ENCODE measurements around the gene TDRD9.

The TDRD9 gene

DNA sequence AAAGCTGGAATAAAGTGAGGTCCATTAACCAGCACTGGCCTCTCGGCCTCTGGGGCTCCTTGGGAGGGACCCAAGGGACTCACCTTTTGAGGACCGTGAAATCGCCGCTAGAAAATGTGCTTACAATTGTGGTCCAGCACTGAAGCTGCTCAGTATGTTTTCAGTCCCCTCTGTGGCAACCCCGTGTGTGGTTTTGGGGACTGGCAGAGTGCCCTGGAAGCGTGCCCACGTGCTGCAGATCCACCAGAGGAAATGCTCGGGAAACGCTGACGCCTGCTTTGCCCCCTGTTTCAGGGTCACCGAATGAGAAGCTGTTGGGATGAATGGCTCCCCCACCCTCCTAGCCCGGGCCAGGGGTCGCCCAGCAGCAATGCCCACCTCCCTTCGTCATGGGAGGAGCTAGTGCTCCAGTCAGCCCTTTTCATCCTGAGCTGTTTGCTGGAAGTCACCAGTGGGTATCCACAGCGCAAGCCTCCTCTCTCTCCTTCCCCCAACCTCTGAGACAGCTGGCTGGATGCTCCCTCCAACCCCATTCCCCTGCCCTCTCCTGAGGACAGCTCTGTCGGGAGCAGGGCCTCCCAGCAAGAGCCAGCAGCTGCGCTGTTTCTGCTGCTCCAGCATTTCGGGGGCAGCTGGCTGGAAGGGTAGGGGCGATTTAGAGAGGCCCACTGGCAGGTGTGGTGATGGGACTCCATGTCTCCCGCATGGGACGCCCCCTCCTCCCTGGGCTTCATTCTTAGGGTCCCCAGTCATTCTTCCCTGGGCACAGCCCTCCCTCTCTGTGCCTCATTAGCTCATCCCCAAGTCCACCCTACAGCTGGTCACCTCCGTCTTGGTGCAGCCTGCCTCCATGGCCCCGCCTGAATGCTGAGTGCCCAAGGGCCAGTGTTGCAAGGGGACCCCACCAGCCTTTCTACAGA, 47.6 kb upstream of the TDRD9 start:
- DNase-seq = no peak
- Histone ChIP-seq H3K79me2 (ENCODE audit: control insufficient read depth, insufficient read depth, low read length, poor library complexity) (no peaks in the 10 kb centered on the region), H3K36me3 (ENCODE audit: control insufficient read depth in 1 of 2, insufficient read depth in 2 of 2, low read length in 2 of 2) (no peaks in the 10 kb centered on the region), H3K27ac (ENCODE audit: low read depth, low read length) (no peak overlapping the region), H2BK5ac (ENCODE audit: low read depth, low read length, poor library complexity) (no peak overlapping the region), H3K4me2 (ENCODE audit: low read length) (no peak overlapping the region), H3K23ac (ENCODE audit: low read length) (no peak overlapping the region), H3K79me1 (ENCODE audit: low read length) (no peaks in the 10 kb centered on the region), H3K27me3 (ENCODE audit: insufficient read depth, low read length) (no peaks in the 10 kb centered on the region), H2AK5ac (ENCODE audit: low read length) (no peak overlapping the region), H2BK12ac (ENCODE audit: low read length) (no peak overlapping the region), H4K91ac (ENCODE audit: low read depth, low read length) (no peak overlapping the region), H3K9me3 (ENCODE audit: insufficient read depth, low read depth, low read length) (no peaks in the 10 kb centered on the region), H3K18ac (ENCODE audit: low read length) (no peak overlapping the region), H3K4me3 (ENCODE audit: low read depth, low read length) (no peak overlapping the region), H2AFZ (ENCODE audit: insufficient read depth, low read length, poor library complexity) (no peak overlapping the region), H4K8ac (ENCODE audit: low read depth, low read length) (no peak overlapping the region), H3K4ac (ENCODE audit: low read depth, low read length) (no peak overlapping the region), H4K12ac (ENCODE audit: low read depth, low read length) (no peak overlapping the region), H2BK120ac (ENCODE audit: insufficient read depth, low read length, poor library complexity) (no peak overlapping the region), H3K4me1 (ENCODE audit: control insufficient read depth in 1 of 2, insufficient read depth in 2 of 2, low read length in 2 of 2) (no peaks in the 10 kb centered on the region), H3K14ac (ENCODE audit: low read length) (no peak overlapping the region), H3K9ac (ENCODE audit: low read length) (no peak overlapping the region)
- no CpG with 5 or more reads among the region's 23 CpGs for WGBS (ENCODE audit: extremely low coverage, insufficient coverage, insufficient read length)

DNA sequence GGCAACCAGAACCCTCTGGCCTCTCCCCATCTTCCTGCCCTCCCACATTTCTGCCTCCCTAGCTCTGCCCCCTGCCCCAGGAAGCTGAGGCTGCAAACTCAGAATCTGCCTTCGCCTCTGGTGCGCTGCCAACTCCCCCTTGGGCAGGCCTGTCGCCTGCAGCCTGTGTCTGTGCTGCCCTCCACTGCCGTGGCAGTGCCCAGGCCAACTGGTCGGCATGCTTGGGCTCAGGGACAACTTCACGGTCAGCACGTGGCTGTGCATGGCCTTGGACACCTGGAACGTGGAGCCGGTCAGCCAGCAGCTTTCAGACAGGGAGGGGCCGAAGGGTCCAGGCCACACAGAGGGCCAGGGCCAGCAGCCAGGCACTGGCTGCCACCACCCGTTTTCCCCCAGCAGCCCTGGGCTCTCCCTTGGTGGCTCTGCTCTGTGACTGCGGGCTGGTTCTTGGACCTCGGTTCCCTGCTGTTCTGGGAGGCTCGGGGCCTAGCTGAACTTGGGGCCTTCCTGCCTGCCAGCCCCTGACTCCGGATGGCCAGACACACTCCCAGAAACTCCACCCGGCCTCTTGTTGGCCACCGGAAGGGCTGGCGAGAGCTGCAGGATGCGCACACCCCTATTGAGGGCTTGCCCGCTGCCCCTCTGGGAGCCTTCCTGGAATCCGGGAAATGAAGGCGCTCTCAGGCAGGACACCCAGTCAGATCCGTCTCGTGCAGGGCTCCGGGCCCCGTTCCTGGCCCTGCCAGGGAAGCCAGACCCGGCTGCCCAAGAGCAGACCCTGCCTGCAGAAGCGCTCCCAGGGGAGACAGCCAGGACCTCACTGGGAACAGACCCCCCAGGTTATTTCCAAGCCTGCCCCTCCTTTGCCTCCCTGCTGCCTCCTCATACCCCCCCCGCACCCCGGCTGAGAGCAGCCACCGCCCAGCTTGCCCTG, 46.7 kb upstream of the TDRD9 start:
- peak overlapping the region; percentile 8 for H2AFZ ChIP-seq (ENCODE audit: insufficient read depth, low read length, poor library complexity)
- no peak overlapping the region for H2BK120ac ChIP-seq (ENCODE audit: insufficient read depth, low read length, poor library complexity)
- no peak overlapping the region for H3K9ac ChIP-seq (ENCODE audit: low read length)
- no peak overlapping the region for H3K4ac ChIP-seq (ENCODE audit: low read depth, low read length)
- no peaks in the 10 kb centered on the region for H3K27me3 ChIP-seq (ENCODE audit: insufficient read depth, low read length)
- DNase-seq = no peak
- H3K4me2 ChIP-seq (ENCODE audit: low read length) = no peak overlapping the region
- no peaks in the 10 kb centered on the region for H3K9me3 ChIP-seq (ENCODE audit: insufficient read depth, low read depth, low read length)
- H4K91ac ChIP-seq (ENCODE audit: low read depth, low read length) = no peak overlapping the region
- no peak overlapping the region for H3K14ac ChIP-seq (ENCODE audit: low read length)
- no peak overlapping the region for H4K8ac ChIP-seq (ENCODE audit: low read depth, low read length)
- no peak overlapping the region for H3K18ac ChIP-seq (ENCODE audit: low read length)
- no CpG with 5 or more reads among the region's 31 CpGs for WGBS (ENCODE audit: extremely low coverage, insufficient coverage, insufficient read length)
- H3K79me1 ChIP-seq (ENCODE audit: low read length) = no peaks in the 10 kb centered on the region
- no peak overlapping the region for H2BK5ac ChIP-seq (ENCODE audit: low read depth, low read length, poor library complexity)
- H2BK12ac ChIP-seq (ENCODE audit: low read length) = no peak overlapping the region
- H3K27ac ChIP-seq (ENCODE audit: low read depth, low read length) = no peak overlapping the region
- peaks cover 0 to 2% of the 10 kb centered on the region in 2 experiments for H3K4me1 ChIP-seq (ENCODE audit: control insufficient read depth in 1 of 2, insufficient read depth in 2 of 2, low read length in 2 of 2)
- no peak overlapping the region for H4K12ac ChIP-seq (ENCODE audit: low read depth, low read length)
- H3K4me3 ChIP-seq (ENCODE audit: low read depth, low read length) = peak overlapping the region; percentile 10
- H3K23ac ChIP-seq (ENCODE audit: low read length) = no peak overlapping the region
- H3K36me3 ChIP-seq (ENCODE audit: control insufficient read depth in 1 of 2, insufficient read depth in 2 of 2, low read length in 2 of 2) = no peaks in the 10 kb centered on the region
- no peak overlapping the region for H2AK5ac ChIP-seq (ENCODE audit: low read length)
- no peaks in the 10 kb centered on the region for H3K79me2 ChIP-seq (ENCODE audit: control insufficient read depth, insufficient read depth, low read length, poor library complexity)

DNA sequence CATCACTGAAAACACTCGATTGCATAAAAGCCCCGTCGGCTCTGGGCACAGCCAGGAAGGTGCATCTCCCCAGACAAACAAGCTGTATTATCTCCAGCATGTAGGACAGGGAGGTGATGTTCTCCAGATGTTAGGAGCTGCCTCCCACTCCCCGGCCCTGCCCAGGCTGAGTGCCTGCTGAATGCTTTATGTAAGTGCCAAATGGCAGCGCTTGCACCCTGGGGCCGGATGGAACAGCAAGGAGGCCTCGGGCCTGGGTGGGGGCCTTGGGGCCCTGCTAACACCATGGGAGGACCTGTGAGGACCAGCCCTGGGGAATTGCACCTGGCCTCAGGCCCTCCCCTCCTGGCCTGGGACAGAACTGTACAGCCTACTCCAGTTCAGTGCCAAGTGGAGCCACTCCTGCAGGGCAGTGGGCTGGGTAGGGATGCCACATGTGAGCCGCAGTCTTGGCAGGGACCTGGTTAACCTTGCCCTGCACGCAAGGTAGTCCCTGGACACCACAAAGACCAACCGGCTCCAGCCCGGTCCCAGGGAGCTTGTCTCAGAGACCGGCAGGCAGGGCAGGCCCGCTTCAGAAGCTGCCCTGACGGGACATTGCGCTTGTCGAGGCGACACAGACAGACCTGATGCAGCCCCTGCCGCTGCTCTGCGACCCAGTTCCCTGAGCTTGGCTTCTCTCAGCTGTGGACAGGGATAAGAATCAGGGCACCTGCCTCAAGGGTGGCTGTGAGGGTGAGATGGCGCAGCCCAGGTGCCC, 45.6 kb upstream of the TDRD9 start:
- no peak overlapping the region for H2AFZ ChIP-seq (ENCODE audit: insufficient read depth, low read length, poor library complexity)
- H2BK5ac ChIP-seq (ENCODE audit: low read depth, low read length, poor library complexity) = no peak overlapping the region
- H3K23ac ChIP-seq (ENCODE audit: low read length) = no peak overlapping the region
- no peak overlapping the region for H2AK5ac ChIP-seq (ENCODE audit: low read length)
- H3K79me1 ChIP-seq (ENCODE audit: low read length) = no peaks in the 10 kb centered on the region
- no peak overlapping the region for H3K18ac ChIP-seq (ENCODE audit: low read length)
- no peaks in the 10 kb centered on the region for H3K36me3 ChIP-seq (ENCODE audit: control insufficient read depth in 1 of 2, insufficient read depth in 2 of 2, low read length in 2 of 2)
- H2BK12ac ChIP-seq (ENCODE audit: low read length) = no peak overlapping the region
- no peak overlapping the region for H4K8ac ChIP-seq (ENCODE audit: low read depth, low read length)
- no peak overlapping the region for H3K4me2 ChIP-seq (ENCODE audit: low read length)
- no peak overlapping the region for H4K91ac ChIP-seq (ENCODE audit: low read depth, low read length)
- no peak for DNase-seq
- no peak overlapping the region for H3K4ac ChIP-seq (ENCODE audit: low read depth, low read length)
- no peak overlapping the region for H3K9ac ChIP-seq (ENCODE audit: low read length)
- H3K79me2 ChIP-seq (ENCODE audit: control insufficient read depth, insufficient read depth, low read length, poor library complexity) = no peaks in the 10 kb centered on the region
- H3K4me3 ChIP-seq (ENCODE audit: low read depth, low read length) = no peak overlapping the region
- no peak overlapping the region for H3K14ac ChIP-seq (ENCODE audit: low read length)
- H2BK120ac ChIP-seq (ENCODE audit: insufficient read depth, low read length, poor library complexity) = no peak overlapping the region
- no peak overlapping the region for H3K27ac ChIP-seq (ENCODE audit: low read depth, low read length)
- no peaks in the 10 kb centered on the region for H3K9me3 ChIP-seq (ENCODE audit: insufficient read depth, low read depth, low read length)
- H3K27me3 ChIP-seq (ENCODE audit: insufficient read depth, low read length) = no peaks in the 10 kb centered on the region
- WGBS (ENCODE audit: extremely low coverage, insufficient coverage, insufficient read length) = no CpG with 5 or more reads among the region's 20 CpGs
- H4K12ac ChIP-seq (ENCODE audit: low read depth, low read length) = no peak overlapping the region
- peaks cover 0 to 4% of the 10 kb centered on the region in 2 experiments for H3K4me1 ChIP-seq (ENCODE audit: control insufficient read depth in 1 of 2, insufficient read depth in 2 of 2, low read length in 2 of 2)

DNA sequence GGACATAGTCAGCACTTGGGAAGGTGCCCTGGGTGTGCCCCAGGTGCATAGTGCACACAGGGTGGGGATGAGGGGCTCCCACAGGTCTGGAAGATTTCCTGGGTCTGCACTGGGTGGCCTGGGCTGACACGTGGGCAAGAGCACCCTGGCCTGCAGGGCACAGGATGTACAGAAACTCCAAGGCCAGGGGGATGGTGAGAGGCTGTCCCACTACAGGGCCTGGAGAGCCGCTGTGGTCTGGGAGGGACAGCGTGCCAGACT, 45.1 kb upstream of the TDRD9 start:
- DNase-seq = no peak
- Histone ChIP-seq H3K18ac (ENCODE audit: low read length) (no peak overlapping the region), H3K9me3 (ENCODE audit: insufficient read depth, low read depth, low read length) (no peaks in the 10 kb centered on the region), H3K36me3 (ENCODE audit: control insufficient read depth in 1 of 2, insufficient read depth in 2 of 2, low read length in 2 of 2) (no peaks in the 10 kb centered on the region), H2BK5ac (ENCODE audit: low read depth, low read length, poor library complexity) (no peak overlapping the region), H3K79me2 (ENCODE audit: control insufficient read depth, insufficient read depth, low read length, poor library complexity) (no peaks in the 10 kb centered on the region), H4K8ac (ENCODE audit: low read depth, low read length) (no peak overlapping the region), H2AK5ac (ENCODE audit: low read length) (no peak overlapping the region), H3K79me1 (ENCODE audit: low read length) (no peaks in the 10 kb centered on the region), H3K27ac (ENCODE audit: low read depth, low read length) (no peak overlapping the region), H3K4me1 (ENCODE audit: control insufficient read depth in 1 of 2, insufficient read depth in 2 of 2, low read length in 2 of 2) (peaks cover 0 to 5% of the 10 kb centered on the region in 2 experiments), H2BK120ac (ENCODE audit: insufficient read depth, low read length, poor library complexity) (no peak overlapping the region), H3K23ac (ENCODE audit: low read length) (no peak overlapping the region), H2BK12ac (ENCODE audit: low read length) (no peak overlapping the region), H3K27me3 (ENCODE audit: insufficient read depth, low read length) (no peaks in the 10 kb centered on the region), H4K91ac (ENCODE audit: low read depth, low read length) (no peak overlapping the region), H3K4me2 (ENCODE audit: low read length) (no peak overlapping the region), H3K4ac (ENCODE audit: low read depth, low read length) (no peak overlapping the region), H3K4me3 (ENCODE audit: low read depth, low read length) (no peak overlapping the region), H3K9ac (ENCODE audit: low read length) (no peak overlapping the region), H3K14ac (ENCODE audit: low read length) (no peak overlapping the region), H4K12ac (ENCODE audit: low read depth, low read length) (no peak overlapping the region), H2AFZ (ENCODE audit: insufficient read depth, low read length, poor library complexity) (no peak overlapping the region)
- WGBS (ENCODE audit: extremely low coverage, insufficient coverage, insufficient read length) = no CpG with 5 or more reads among the region's 3 CpGs

Data from trophoblast cell (in vitro differentiated cells and primary cell).